HEK293T (cell line): ENCODE results near the gene GRID2.
"Not testable (repeated sequence)": the region's sequence is repeated elsewhere in the genome, so short reads cannot be mapped to it uniquely, and the experiment has no call there.

ENCODE experiments used
- CTCF ChIA-PET: fragments of 350-600 bp; formaldehyde crosslinking; extraction: SDS; loops from one replicate; lab custom pipeline; 2021; ENCODE audit warnings: antibody characterized with exemption, inconsistent platforms; lab: Yijun Ruan, JAX
- POLR2A ChIA-PET: fragments of 350-600 bp; formaldehyde crosslinking; extraction: SDS; loops from one replicate; lab custom pipeline; 2020; ENCODE audit warnings: antibody characterized with exemption, inconsistent platforms; lab: Yijun Ruan, JAX
- DNase-seq: peaks from one replicate; pipeline ENCODE4 v3.0.0; 2012; ENCODE audit warnings: mixed read lengths; ENCODE audit errors: extremely low spot score
- ARNT ChIP-seq: fragments of 450-650 bp; IDR thresholded peaks from 2 replicates; pipeline ENCODE4 v1.6.1; 2017; ENCODE audit warnings: mild to moderate bottlenecking
- BHLHE40 ChIP-seq: fragments of 450-650 bp; IDR thresholded peaks from 2 replicates; pipeline ENCODE4 v1.6.1; 2016; ENCODE audit warnings: mild to moderate bottlenecking, moderate library complexity, borderline replicate concordance
- CTBP1 ChIP-seq: fragments of 450-650 bp; IDR thresholded peaks from 2 replicates; pipeline ENCODE4 v1.6.1; 2016; ENCODE audit warnings: borderline replicate concordance
- ELF4 ChIP-seq: fragments of 450-650 bp; IDR thresholded peaks from 2 replicates; pipeline ENCODE4 v1.6.1; 2017; ENCODE audit warnings: antibody characterized with exemption
- FOXA1 ChIP-seq: fragments of 450-650 bp; IDR thresholded peaks from 2 replicates; pipeline ENCODE4 v1.6.1; 2016; ENCODE audit warnings: mild to moderate bottlenecking
- FOXK2 ChIP-seq: fragments of 450-650 bp; IDR thresholded peaks from 2 replicates; pipeline ENCODE4 v1.6.1; 2016; ENCODE audit warnings: mild to moderate bottlenecking
- FOXM1 ChIP-seq: fragments of 450-650 bp; IDR thresholded peaks from 2 replicates; pipeline ENCODE4 v1.6.1; 2017; ENCODE audit warnings: mild to moderate bottlenecking, borderline replicate concordance
- HDGF ChIP-seq: fragments of 450-650 bp; IDR thresholded peaks from 2 replicates; pipeline ENCODE4 v1.6.1; 2017; ENCODE audit warnings: antibody characterized with exemption, borderline replicate concordance
- L3MBTL2 ChIP-seq: fragments of 450-650 bp; conservative IDR thresholded peaks from 2 replicates; pipeline ENCODE4 v1.6.1; 2016; ENCODE audit warnings: mild to moderate bottlenecking
- LEF1 ChIP-seq: fragments of 450-650 bp; IDR thresholded peaks from 2 replicates; pipeline ENCODE4 v1.6.1; 2017; ENCODE audit warnings: mild to moderate bottlenecking, borderline replicate concordance
- NFRKB ChIP-seq: fragments of 450-650 bp; IDR thresholded peaks from 2 replicates; pipeline ENCODE4 v1.6.1; 2016; ENCODE audit warnings: mild to moderate bottlenecking, moderate library complexity
- PKNOX1 ChIP-seq: fragments of 450-650 bp; IDR thresholded peaks from 2 replicates; pipeline ENCODE4 v1.6.1; 2016
- SP1 ChIP-seq: fragments of 450-650 bp; IDR thresholded peaks from 2 replicates; pipeline ENCODE4 v1.6.1; 2017
- SUZ12 ChIP-seq: fragments of 450-650 bp; IDR thresholded peaks from 2 replicates; pipeline ENCODE4 v1.6.1; 2016; ENCODE audit warnings: mild to moderate bottlenecking
- TARDBP ChIP-seq: fragments of 450-650 bp; IDR thresholded peaks from 2 replicates; pipeline ENCODE4 v1.6.1; 2016
- ZNF384 ChIP-seq: fragments of 450-650 bp; IDR thresholded peaks from 2 replicates; pipeline ENCODE4 v1.6.1; 2016

Gene GRID2

GRCh38 chr4:92406488-92406887 is 102.7 kb downstream of the GRID2 start:
- ChIA-PET POLR2A (no interaction called here), CTCF (no interaction called here)
- no peak for TF ChIP-seq L3MBTL2
- no peak for TF ChIP-seq SP1
- TF ChIP-seq TARDBP = no peak
- TF ChIP-seq FOXM1 = no peak
- no peak for TF ChIP-seq PKNOX1
- no peak for TF ChIP-seq ZNF384
- no peak for TF ChIP-seq CTBP1
- TF ChIP-seq FOXA1 = no peak
- no peak for TF ChIP-seq ARNT
- TF ChIP-seq BHLHE40 = no peak
- no peak for TF ChIP-seq NFRKB
- no peak for TF ChIP-seq LEF1
- TF ChIP-seq HDGF = no peak
- no peak for TF ChIP-seq SUZ12
- no peak for TF ChIP-seq ELF4
- no peak for TF ChIP-seq FOXK2
- DNase-seq = no peak

- no peak for TF ChIP-seq CTBP1
- no peak for TF ChIP-seq HDGF
- TF ChIP-seq ZNF384 = no peak
- no peak for TF ChIP-seq ARNT
- no peak for TF ChIP-seq FOXA1
- no peak for TF ChIP-seq LEF1
- no peak for TF ChIP-seq PKNOX1
- no peak for TF ChIP-seq L3MBTL2
- no peak for TF ChIP-seq ELF4
- TF ChIP-seq FOXK2 = no peak
- no peak for TF ChIP-seq FOXM1
- TF ChIP-seq NFRKB = no peak
- no peak for TF ChIP-seq BHLHE40
- TF ChIP-seq SUZ12 = no peak
- ChIA-PET CTCF (no interaction called here), POLR2A (no interaction called here)
- no peak for DNase-seq
These were observed 118.2 kb downstream of the GRID2 start for GRCh38 chr4:92421920-92422319.

DNA sequence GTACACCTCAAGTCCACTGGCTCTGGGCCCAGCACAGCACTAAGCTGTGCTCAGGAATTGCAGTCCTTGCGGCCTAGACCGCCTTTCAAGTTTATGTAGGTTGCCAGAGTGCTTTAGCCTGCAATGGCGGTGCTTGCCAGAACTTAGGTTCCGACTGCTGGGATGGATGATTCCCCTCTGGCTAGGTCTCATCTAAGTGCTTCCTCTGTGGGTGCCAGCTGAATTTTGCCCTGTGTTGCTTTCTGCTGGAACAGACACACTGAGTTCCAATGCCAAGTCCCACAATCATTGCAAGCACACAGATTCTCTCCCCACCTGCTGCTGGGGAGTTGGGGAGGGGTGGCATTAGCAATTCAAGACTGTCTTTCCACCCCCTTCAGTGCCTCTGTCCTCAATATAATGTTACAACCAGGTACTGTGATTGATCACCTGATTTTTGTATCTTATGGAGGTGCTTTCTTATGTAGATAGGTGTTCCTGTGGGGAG is 129.5 kb downstream of the GRID2 start:
- CTCF ChIA-PET = no interaction called here

GRCh38 chr4:92438722-92439121 is 135.0 kb downstream of the GRID2 start:
- POLR2A ChIA-PET, CTCF ChIA-PET, DNase-seq: not testable (repeated sequence)

More for the DNA sequence above, 129.5 kb downstream of the GRID2 start:
- DNase-seq = no peak
- POLR2A ChIA-PET = no interaction called here
- TF ChIP-seq LEF1 (no peak), SUZ12 (no peak), ELF4 (no peak)

DNA sequence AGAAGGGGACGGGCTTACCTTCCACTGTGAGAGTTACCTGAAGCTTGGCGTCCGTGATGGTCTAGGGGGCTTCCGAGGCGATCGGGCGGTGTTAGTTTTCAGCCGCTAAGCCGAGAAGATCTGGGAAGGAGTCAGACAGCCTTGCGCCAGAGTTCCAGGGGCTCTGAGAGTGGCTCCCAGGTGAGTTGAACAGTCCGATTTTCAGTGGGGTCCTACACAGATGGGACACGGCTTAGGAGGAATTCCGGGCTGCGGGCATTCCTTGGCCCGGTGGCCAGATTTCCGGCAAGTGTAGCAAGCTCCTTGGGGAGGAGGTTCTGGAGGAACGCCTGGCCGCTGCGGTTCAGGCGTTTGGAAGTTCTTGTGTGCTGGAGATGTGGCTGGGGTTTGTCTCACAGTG is 138.4 kb downstream of the GRID2 start:
- DNase-seq, CTCF ChIA-PET, POLR2A ChIA-PET: not testable (repeated sequence)

- CTCF ChIA-PET, DNase-seq, POLR2A ChIA-PET: not testable (repeated sequence)
These were observed 140.5 kb downstream of the GRID2 start for GRCh38 chr4:92444143-92444843.

- TF ChIP-seq ZNF384 (no peak), TARDBP (no peak), FOXK2 (no peak)
- ChIA-PET POLR2A (no interaction called here), CTCF (no interaction called here)
- DNase-seq = no peak
These were observed 141.4 kb downstream of the GRID2 start for GRCh38 chr4:92445127-92445526.

- CTCF ChIA-PET = no interaction called here
- TF ChIP-seq ELF4 = no peak
- POLR2A ChIA-PET = no interaction called here
- DNase-seq = no peak
These were observed 143.6 kb downstream of the GRID2 start for GRCh38 chr4:92447255-92447905.

GRCh38 chr4:92448176-92448575 is 144.4 kb downstream of the GRID2 start:
- POLR2A ChIA-PET, CTCF ChIA-PET, DNase-seq: not testable (repeated sequence)
